HepG2 (cell line): ENCODE results near the gene IL22. TPM values are rescaled to one million over a fixed set of nuclear protein-coding genes. Genes with fewer than 3 reads are reported as not detected.

Experiments
- ATAC-seq: fragments of 200-7000 bp; cut with Tn5 transposase; 3 replicates; pipeline ENCODE4 v1.9.1; 2020; ENCODE audit warnings: mild to moderate bottlenecking, moderate library complexity
- BruUV-seq: library from RNA; stranded (reverse); fragments of 400-500 nt; replicated peaks from 2 replicates; lab custom pipeline; 2021; lab: Mats Ljungman, UMichigan
- CTCF ChIA-PET: fragments of 300-600 bp; formaldehyde crosslinking; extraction: SDS; loops from one replicate; lab custom pipeline; 2021; ENCODE audit warnings: low total read pairs, inconsistent platforms, low intra/inter-chr PET ratio; lab: Yijun Ruan, JAX
- POLR2A ChIA-PET: fragments of 350-600 bp; sonication (Branson Sonifier 250); formaldehyde crosslinking; loops from one replicate; lab custom pipeline; 2020; ENCODE audit warnings: antibody characterized with exemption, inconsistent platforms; lab: Yijun Ruan, JAX
- DNase-seq: peaks from one replicate; pipeline ENCODE4 v3.0.0-alpha.2; 2015; ENCODE audit warnings: low spot score
- FAIRE-seq: peaks from 3 replicates; lab custom pipeline; 2011; peaks lifted over from hg19 to GRCh38; lab: Jason Lieb, UNC
- H2AFZ ChIP-seq: one replicate; pipeline ENCODE4 v1.6.1; 2011; ENCODE audit warnings: low read length, inconsistent platforms
- H3K27ac ChIP-seq: fragments of 300-600 bp; 3 replicates; pipeline ENCODE4 v1.8.0; 2011; ENCODE audit warnings: mixed run types, mild to moderate bottlenecking, mixed read lengths, low read length, inconsistent platforms; ENCODE audit not compliant: insufficient read depth; ENCODE audit errors: extremely low read length
- H3K27me3 ChIP-seq, 2 experiments: fragments of 200-600 bp in 1 of 2; 2 replicates in 1 of 2; 3 replicates in 1 of 2; pipeline versions ENCODE4 v1.6.0 to v1.8.0; 2011; ENCODE audit warnings: low read length in 2 of 2, mild to moderate bottlenecking in 2 of 2, moderate library complexity in 2 of 2, inconsistent platforms in 1 of 2; ENCODE audit not compliant: insufficient read depth in 2 of 2, control insufficient read depth in 1 of 2
- H3K36me3 ChIP-seq, 2 experiments: fragments of 200-600 bp in 1 of 2; replicated peaks in 1 of 2; 2 replicates in 1 of 2; 3 replicates in 1 of 2; pipeline versions ENCODE4 v1.5.1 to v1.8.0; 2011; ENCODE audit warnings: low read length in 2 of 2, inconsistent platforms in 1 of 2; ENCODE audit not compliant: insufficient read depth in 2 of 2, control insufficient read depth in 1 of 2
- H3K4me1 ChIP-seq: 2 replicates; pipeline ENCODE4 v1.5.1; 2012; ENCODE audit warnings: low read length, inconsistent platforms; ENCODE audit not compliant: insufficient read depth
- H3K4me2 ChIP-seq: 2 replicates; pipeline ENCODE4 v1.6.0; 2011; ENCODE audit warnings: low read depth, low read length, inconsistent platforms
- H3K4me3 ChIP-seq, 3 experiments: fragments of 200-600 bp in 1 of 3; sonication (generic), shearing (Covaris generic) in 1 of 3; replicated peaks in 1 of 3; 2 replicates each; pipeline ENCODE4 v1.5.1; 2011 to 2016; ENCODE audit warnings: low read length in 3 of 3, inconsistent platforms in 2 of 3, low read depth in 2 of 3, mild to moderate bottlenecking in 2 of 3, control low read depth in 1 of 3, mixed read lengths in 1 of 3; ENCODE audit not compliant: insufficient read depth in 1 of 3
- H3K79me2 ChIP-seq: one replicate; pipeline ENCODE4 v1.6.1; 2011; ENCODE audit warnings: low read length, inconsistent platforms; ENCODE audit not compliant: insufficient read depth
- H3K9ac ChIP-seq: 2 replicates; pipeline ENCODE4 v1.6.0; 2011; ENCODE audit warnings: mild to moderate bottlenecking, low read depth, low read length, inconsistent platforms; ENCODE audit not compliant: insufficient read depth
- H3K9me3 ChIP-seq: 2 replicates; pipeline ENCODE4 v1.5.1; 2012; ENCODE audit warnings: mild to moderate bottlenecking, low read length
- H4K20me1 ChIP-seq: 2 replicates; pipeline ENCODE4 v1.6.0; 2011; ENCODE audit warnings: inconsistent platforms, mild to moderate bottlenecking, low read length, moderate library complexity; ENCODE audit not compliant: insufficient read depth
- DRAP1 ChIP-seq: IDR thresholded peaks from 2 replicates; pipeline ENCODE4 v1.6.1; 2016; ENCODE audit warnings: missing genetic modification reagents, missing compliant biosample characterization
- JUNB ChIP-seq: sonication (generic); formaldehyde crosslinking; IDR thresholded peaks from 2 replicates; pipeline ENCODE4 v1.8.0; 2022; ENCODE audit warnings: missing genetic modification reagents, mild to moderate bottlenecking, borderline replicate concordance
- PBX3 ChIP-seq: sonication (generic); formaldehyde crosslinking; IDR thresholded peaks from 2 replicates; pipeline ENCODE4 v1.8.1; 2023; ENCODE audit warnings: missing genetic modification reagents, inconsistent platforms, borderline replicate concordance
- PRDM10 ChIP-seq: sonication (generic); formaldehyde crosslinking; IDR thresholded peaks from 2 replicates; pipeline ENCODE4 v1.4.0; 2020; ENCODE audit warnings: low read depth, missing genetic modification reagents
- RARG ChIP-seq: sonication (generic); formaldehyde crosslinking; IDR thresholded peaks from 2 replicates; pipeline ENCODE4 v1.4.0; 2020; ENCODE audit warnings: low read depth, mild to moderate bottlenecking, missing genetic modification reagents
- ZFY ChIP-seq: sonication (generic); formaldehyde crosslinking; IDR thresholded peaks from 2 replicates; pipeline ENCODE4 v1.4.0; 2020; ENCODE audit warnings: missing genetic modification reagents
- ZNF501 ChIP-seq: sonication (generic); formaldehyde crosslinking; IDR thresholded peaks from 2 replicates; pipeline ENCODE4 v1.5.1; 2020; ENCODE audit warnings: mild to moderate bottlenecking, moderate library complexity, missing genetic modification reagents
- WGBS: methylation state at CpG from one replicate; pipeline ENCODE4 v1.1.6; 2017; ENCODE audit warnings: low lambda C conversion rate; 5-methylcytosine and 5-hydroxymethylcytosine counted together
- in situ Hi-C: cut with HindIII; loops from 2 replicates; pipeline ENCODE4 v1.10.0; 2017; ENCODE audit warnings: low pct_unique_long_range_greater_than_20kb; ENCODE audit not compliant: extremely low pct_ligation_motif_present
- intact Hi-C: fragments of 100-400 bp; cut with micrococcal nuclease; formaldehyde crosslinking; loops from one replicate; pipeline ENCODE4 v1.10.0; 2022; ENCODE audit not compliant: unreplicated experiment
- polyA plus RNA-seq, 8 experiments: library from polyadenylated mRNA; depleted of rRNA in 3 of 8; stranded (reverse) in 7 of 8; unstranded in 1 of 8; fragments of >200 nt; fragmentation: Illumina TruSeq in 4 of 8; extraction: Trizol in 4 of 8; gene quantifications; 2 replicates each; pipeline versions ENCODE4 v1.2.1 to v1.2.3, GENCODE V29; 2011 to 2016; ENCODE audit warnings: low read depth in 4 of 8, missing spikeins in 1 of 8, mixed read lengths in 1 of 8; ENCODE audit not compliant: insufficient read depth in 1 of 8
- total RNA-seq, 5 experiments: library from RNA; depleted of rRNA; stranded (reverse); fragments of >200 nt; fragmentation: Illumina TruSeq; extraction: Trizol; gene quantifications; 2 replicates each; pipeline ENCODE4 v1.2.3, GENCODE V29; 2016; ENCODE audit warnings: low read depth in 1 of 5

Gene IL22
- total and polyA plus RNA-seq, 2 of the 13 experiments (the other 11 are each of a cell fraction or from before 2014, with no cell fraction given): not detected

- in situ Hi-C loops (no loop called here), intact Hi-C loops (no loop called here)
- WGBS: 29% methylated on average over 6 of the region's 6 CpGs
- Histone ChIP-seq H4K20me1 (no peaks in the 10 kb centered on the region), H3K9me3 (no peaks in the 10 kb centered on the region), H3K36me3 (no peaks in the 10 kb centered on the region), H3K27ac (no peak overlapping the region), H3K79me2 (no peaks in the 10 kb centered on the region), H3K4me3 (no peak overlapping the region), H2AFZ (no peak overlapping the region), H3K27me3 (peaks cover 0 to 5% of the 10 kb centered on the region in 2 experiments; a peak in 1 of 5 replicates), H3K4me1 (no peaks in the 10 kb centered on the region), H3K4me2 (no peak overlapping the region), H3K9ac (no peak overlapping the region)
- ChIA-PET POLR2A (no interaction called here), CTCF (no interaction called here)
- TF ChIP-seq ZNF501 (CRISPR knock-in tag) (no peak), PRDM10 (no peak), ZFY (CRISPR knock-in tag) (no peak), PBX3 (CRISPR knock-in tag) (no peak), DRAP1 (CRISPR knock-in tag) (no peak), RARG (CRISPR knock-in tag) (no peak), JUNB (no peak)
- FAIRE-seq: no peak
- DNase-seq: no peak
- no TSS peak for BruUV-seq
- ATAC-seq: no peak
These were observed 8.0 kb downstream of the IL22 start for GRCh38 chr12:68245180-68246021.
